Glutamatergic neuron (in vitro differentiated cells): Measurements from ENCODE around the gene CHST9. TPM values are rescaled to one million over a fixed set of nuclear protein-coding genes. Genes with fewer than 3 reads are reported as not detected.

ENCODE experiments used
- DNase-seq: peaks from one replicate; pipeline ENCODE4 v3.0.0; 2022
- H3K27ac Mint-ChIP-seq: one replicate; pipeline ENCODE4 v1.8.0; 2020; ENCODE audit warnings: mild to moderate bottlenecking, mixed read lengths, inconsistent platforms; ENCODE audit not compliant: unreplicated experiment
- H3K27me3 Mint-ChIP-seq: one replicate; pipeline ENCODE4 v1.8.0; 2020; ENCODE audit warnings: mild to moderate bottlenecking, moderate library complexity, mixed read lengths, inconsistent platforms; ENCODE audit not compliant: unreplicated experiment
- H3K36me3 Mint-ChIP-seq: one replicate; pipeline ENCODE4 v1.8.0; 2020; ENCODE audit warnings: mild to moderate bottlenecking, mixed read lengths, inconsistent platforms; ENCODE audit not compliant: unreplicated experiment
- H3K4me1 Mint-ChIP-seq: one replicate; pipeline ENCODE4 v1.8.0; 2020; ENCODE audit warnings: mild to moderate bottlenecking, low read depth, mixed read lengths, inconsistent platforms; ENCODE audit not compliant: unreplicated experiment
- H3K4me3 Mint-ChIP-seq: one replicate; pipeline ENCODE4 v1.8.0; 2020; ENCODE audit warnings: mild to moderate bottlenecking, mixed read lengths, inconsistent platforms; ENCODE audit not compliant: unreplicated experiment
- H3K9me3 Mint-ChIP-seq: one replicate; pipeline ENCODE4 v1.8.0; 2020; ENCODE audit warnings: mild to moderate bottlenecking, moderate library complexity, mixed read lengths, inconsistent platforms; ENCODE audit not compliant: unreplicated experiment
- CTCF ChIP-seq: fragments of 200-600 bp; sonication (generic); IDR thresholded peaks from one replicate; pipeline ENCODE4 v1.5.0; 2021; ENCODE audit not compliant: partially characterized antibody, unreplicated experiment
- total RNA-seq: library from RNA; stranded (reverse); fragmentation: NEBNext Ultra II Directional; extraction: Animal tissue kit (Norgen Biotek cat#: 25700); gene quantifications from one replicate; pipeline ENCODE4 v1.2.1, GENCODE V29; 2021; ENCODE audit not compliant: unreplicated experiment

Gene CHST9
- total RNA-seq, 1 donor from 2014 or later, result not detected

GRCh38 chr18:27206411-27206810 is 21.3 kb upstream of the CHST9 start:
- Mint-ChIP-seq H3K9me3 (no peaks in the 10 kb centered on the region), H3K36me3 (no peaks in the 10 kb centered on the region), H3K4me1 (no peaks in the 10 kb centered on the region), H3K27ac (no peak overlapping the region), H3K27me3 (no peaks in the 10 kb centered on the region), H3K4me3 (no peak overlapping the region)
- DNase-seq, result no peak
- TF ChIP-seq CTCF, result no peak

GRCh38 chr18:27202741-27203140 is 17.6 kb upstream of the CHST9 start:
- no peaks in the 10 kb centered on the region for H3K4me1 Mint-ChIP-seq
- no peak for DNase-seq
- H3K9me3 Mint-ChIP-seq, result no peaks in the 10 kb centered on the region
- no peaks in the 10 kb centered on the region for H3K36me3 Mint-ChIP-seq
- H3K27ac Mint-ChIP-seq, result no peak overlapping the region
- no peak overlapping the region for H3K4me3 Mint-ChIP-seq
- no peak for TF ChIP-seq CTCF
- no peaks in the 10 kb centered on the region for H3K27me3 Mint-ChIP-seq

- H3K9me3 Mint-ChIP-seq, result no peaks in the 10 kb centered on the region
- no peaks in the 10 kb centered on the region for H3K27me3 Mint-ChIP-seq
- H3K36me3 Mint-ChIP-seq, result no peaks in the 10 kb centered on the region
- H3K4me3 Mint-ChIP-seq, result no peak overlapping the region
- no peak for TF ChIP-seq CTCF
- no peaks in the 10 kb centered on the region for H3K4me1 Mint-ChIP-seq
- H3K27ac Mint-ChIP-seq, result no peak overlapping the region
- no peak for DNase-seq
Observed at GRCh38 chr18:27198036-27198435, 12.9 kb upstream of the CHST9 start.

GRCh38 chr18:27188309-27188708 is 3.2 kb upstream of the CHST9 start:
- H3K27me3 Mint-ChIP-seq, result peaks cover 6% of the 10 kb centered on the region
- no peaks in the 10 kb centered on the region for H3K36me3 Mint-ChIP-seq
- H3K4me1 Mint-ChIP-seq, result no peaks in the 10 kb centered on the region
- no peak for TF ChIP-seq CTCF
- no peak overlapping the region for H3K4me3 Mint-ChIP-seq
- no peak overlapping the region for H3K27ac Mint-ChIP-seq
- H3K9me3 Mint-ChIP-seq, result peaks cover 2% of the 10 kb centered on the region
- no peak for DNase-seq

GRCh38 chr18:27185897-27186296 is 789 bp upstream of the CHST9 start:
- Mint-ChIP-seq H3K9me3 (peaks cover 2% of the 10 kb centered on the region), H3K4me1 (no peaks in the 10 kb centered on the region), H3K27ac (no peak overlapping the region), H3K4me3 (peak overlapping the region; percentile 86), H3K27me3 (peaks cover 6% of the 10 kb centered on the region), H3K36me3 (no peaks in the 10 kb centered on the region)
- TF ChIP-seq CTCF, result no peak
- DNase-seq, result no peak
